Measurements from ENCODE around the gene CAB39L.
A peak's percentile ranks its signal among the peaks of the same experiment; 100 is the strongest.

Gene CAB39L

DNA sequence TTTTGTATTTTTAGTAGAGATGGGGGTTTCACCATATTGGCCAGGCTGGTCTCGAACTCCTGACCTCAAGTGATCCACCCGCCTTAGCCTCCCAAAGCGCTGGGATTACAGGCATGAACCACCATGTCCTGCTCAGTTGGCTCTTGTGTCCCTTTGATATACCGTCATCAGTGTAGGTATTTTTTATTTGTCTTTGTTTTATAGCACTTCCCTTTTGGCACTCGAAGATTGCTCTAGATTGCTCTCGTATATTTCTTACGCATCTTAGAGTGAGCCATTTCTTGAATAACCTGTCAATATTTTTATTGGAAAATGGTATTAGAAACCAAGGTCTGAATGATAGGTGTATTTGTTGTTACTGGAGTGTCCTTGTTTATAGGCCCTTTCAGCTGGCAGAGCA, 9.6 kb upstream of the CAB39L start:
- TF ChIP-seq, protein P1, sequence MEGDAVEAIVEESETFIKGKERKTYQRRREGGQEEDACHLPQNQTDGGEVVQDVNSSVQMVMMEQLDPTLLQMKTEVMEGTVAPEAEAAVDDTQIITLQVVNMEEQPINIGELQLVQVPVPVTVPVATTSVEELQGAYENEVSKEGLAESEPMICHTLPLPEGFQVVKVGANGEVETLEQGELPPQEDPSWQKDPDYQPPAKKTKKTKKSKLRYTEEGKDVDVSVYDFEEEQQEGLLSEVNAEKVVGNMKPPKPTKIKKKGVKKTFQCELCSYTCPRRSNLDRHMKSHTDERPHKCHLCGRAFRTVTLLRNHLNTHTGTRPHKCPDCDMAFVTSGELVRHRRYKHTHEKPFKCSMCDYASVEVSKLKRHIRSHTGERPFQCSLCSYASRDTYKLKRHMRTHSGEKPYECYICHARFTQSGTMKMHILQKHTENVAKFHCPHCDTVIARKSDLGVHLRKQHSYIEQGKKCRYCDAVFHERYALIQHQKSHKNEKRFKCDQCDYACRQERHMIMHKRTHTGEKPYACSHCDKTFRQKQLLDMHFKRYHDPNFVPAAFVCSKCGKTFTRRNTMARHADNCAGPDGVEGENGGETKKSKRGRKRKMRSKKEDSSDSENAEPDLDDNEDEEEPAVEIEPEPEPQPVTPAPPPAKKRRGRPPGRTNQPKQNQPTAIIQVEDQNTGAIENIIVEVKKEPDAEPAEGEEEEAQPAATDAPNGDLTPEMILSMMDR (IDR thresholded peaks at IDR 0.05; ENCODE audit: low read depth, low read length): no peak
- H3K4me3 ChIP-seq (ENCODE audit: low read depth, low read length): no peak overlapping the region

DNA sequence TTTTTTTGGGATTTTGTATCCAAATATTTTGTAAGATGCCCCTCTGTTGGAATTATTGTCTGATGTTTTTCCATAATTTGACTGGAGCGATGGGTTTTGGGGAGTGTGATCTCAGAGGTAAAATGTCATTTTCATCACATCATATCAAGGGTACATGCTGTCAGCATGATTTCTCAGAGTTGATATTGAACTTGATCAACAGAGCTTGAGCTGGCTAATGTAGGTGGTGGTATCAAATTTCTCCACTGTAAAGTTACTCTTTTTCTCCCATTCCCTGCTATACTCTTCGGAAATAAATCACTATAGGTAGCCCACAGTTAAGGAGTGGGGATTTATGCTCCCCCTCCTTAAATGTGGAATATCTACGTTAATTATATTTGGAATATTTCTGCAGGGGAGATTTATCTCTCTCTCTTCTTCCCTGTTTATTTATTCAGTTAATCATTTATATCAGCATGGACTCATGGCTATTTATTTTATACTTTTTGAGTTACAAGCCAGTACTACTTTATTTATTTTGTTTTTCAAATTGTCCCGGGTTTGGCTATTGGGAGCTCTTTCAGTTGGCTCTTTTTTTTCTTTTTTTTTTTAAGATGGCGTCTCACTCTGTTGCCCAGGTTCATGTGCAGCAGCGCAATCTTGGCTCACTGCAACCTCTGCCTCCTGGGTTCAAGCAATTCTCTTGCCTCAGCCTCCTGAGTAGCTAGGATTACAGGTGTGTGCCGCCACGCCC, 9.0 kb upstream of the CAB39L start:
- TF ChIP-seq, protein P1 (IDR thresholded peaks at IDR 0.05; ENCODE audit: low read depth, low read length): no peak
- no peak overlapping the region for H3K4me3 ChIP-seq (ENCODE audit: low read depth, low read length)

DNA sequence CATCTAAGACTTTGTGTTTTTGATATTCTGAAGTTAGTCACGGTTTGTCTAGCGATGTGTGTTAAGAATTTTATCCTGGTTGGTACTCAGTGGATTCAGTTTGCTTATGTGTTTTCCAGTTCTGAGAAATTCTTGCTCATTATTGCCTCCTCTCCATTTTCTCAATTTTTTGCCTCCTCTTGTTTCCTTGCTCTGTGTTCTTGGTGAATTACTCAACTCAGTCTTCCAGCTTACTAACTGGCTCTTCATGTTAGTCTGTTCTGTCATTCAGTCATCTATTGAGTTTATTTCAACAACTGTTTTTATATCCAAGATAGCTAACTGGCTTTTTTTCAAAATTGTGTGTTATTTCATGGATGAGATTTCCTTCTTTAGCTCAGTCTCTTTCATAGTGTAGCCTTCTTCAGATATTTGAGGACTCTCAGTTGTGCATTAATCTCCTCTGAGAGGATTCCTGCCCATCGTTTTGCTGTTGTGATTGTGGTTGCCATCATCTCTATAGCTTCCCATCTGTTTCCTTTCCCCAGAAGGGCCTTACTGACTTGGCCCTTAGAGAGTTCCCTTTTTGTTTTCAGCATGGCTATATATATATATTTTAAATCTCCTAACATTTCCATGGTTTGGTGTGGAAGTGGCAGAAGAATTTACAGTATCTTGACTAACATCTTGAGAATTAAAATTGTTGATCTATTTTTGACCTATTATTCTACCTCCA, 6.4 kb upstream of the CAB39L start:
- no peak overlapping the region for H3K4me3 ChIP-seq (ENCODE audit: low read depth, low read length)
- TF ChIP-seq, protein P1 (IDR thresholded peaks at IDR 0.05; ENCODE audit: low read depth, low read length): no peak

DNA sequence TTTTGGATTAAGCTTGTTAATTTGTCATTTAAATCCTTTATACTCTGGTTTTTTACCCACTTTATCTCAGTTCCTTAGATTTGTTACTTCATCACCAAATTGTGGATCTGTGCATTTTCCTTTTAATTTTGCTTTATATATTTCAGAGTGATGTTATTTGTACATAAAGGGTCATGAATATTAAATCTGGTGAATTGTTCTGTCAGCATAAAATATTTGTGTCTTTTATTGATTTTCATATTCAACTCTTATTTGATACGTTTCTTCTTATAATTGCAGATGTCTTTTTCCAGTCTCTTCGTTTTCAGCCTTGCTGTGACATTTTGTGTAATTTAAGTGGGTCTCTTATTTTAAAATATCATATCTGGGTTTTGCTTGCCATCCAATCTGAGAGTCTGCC, 4.9 kb upstream of the CAB39L start:
- TF ChIP-seq, protein P1 (IDR thresholded peaks at IDR 0.05; ENCODE audit: low read depth, low read length): no peak
- no peak overlapping the region; the same call in 1 of the 2 replicates for H3K4me3 ChIP-seq (ENCODE audit: low read depth, low read length)

DNA sequence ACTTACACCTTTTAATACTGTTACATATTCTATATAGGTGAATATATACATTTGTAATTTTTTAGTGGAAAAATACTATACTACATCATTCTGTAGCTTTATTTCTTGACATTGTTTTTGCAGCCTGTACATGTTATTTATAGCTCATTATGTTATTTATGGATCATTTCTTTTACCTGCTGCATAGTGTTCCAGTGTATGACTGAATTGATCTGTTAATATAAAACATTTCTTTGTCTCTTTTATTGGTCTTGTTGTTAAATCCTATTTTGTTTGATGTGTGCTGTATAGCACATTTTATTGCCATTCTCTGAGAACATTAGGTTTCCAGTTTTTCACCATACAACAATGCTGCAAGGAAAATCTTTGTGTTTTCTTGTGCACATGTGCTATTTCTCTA, 2.6 kb upstream of the CAB39L start:
- H3K4me3 ChIP-seq (ENCODE audit: low read depth, low read length): no peak overlapping the region
- TF ChIP-seq, protein P1 (IDR thresholded peaks at IDR 0.05; ENCODE audit: low read depth, low read length): no peak

DNA sequence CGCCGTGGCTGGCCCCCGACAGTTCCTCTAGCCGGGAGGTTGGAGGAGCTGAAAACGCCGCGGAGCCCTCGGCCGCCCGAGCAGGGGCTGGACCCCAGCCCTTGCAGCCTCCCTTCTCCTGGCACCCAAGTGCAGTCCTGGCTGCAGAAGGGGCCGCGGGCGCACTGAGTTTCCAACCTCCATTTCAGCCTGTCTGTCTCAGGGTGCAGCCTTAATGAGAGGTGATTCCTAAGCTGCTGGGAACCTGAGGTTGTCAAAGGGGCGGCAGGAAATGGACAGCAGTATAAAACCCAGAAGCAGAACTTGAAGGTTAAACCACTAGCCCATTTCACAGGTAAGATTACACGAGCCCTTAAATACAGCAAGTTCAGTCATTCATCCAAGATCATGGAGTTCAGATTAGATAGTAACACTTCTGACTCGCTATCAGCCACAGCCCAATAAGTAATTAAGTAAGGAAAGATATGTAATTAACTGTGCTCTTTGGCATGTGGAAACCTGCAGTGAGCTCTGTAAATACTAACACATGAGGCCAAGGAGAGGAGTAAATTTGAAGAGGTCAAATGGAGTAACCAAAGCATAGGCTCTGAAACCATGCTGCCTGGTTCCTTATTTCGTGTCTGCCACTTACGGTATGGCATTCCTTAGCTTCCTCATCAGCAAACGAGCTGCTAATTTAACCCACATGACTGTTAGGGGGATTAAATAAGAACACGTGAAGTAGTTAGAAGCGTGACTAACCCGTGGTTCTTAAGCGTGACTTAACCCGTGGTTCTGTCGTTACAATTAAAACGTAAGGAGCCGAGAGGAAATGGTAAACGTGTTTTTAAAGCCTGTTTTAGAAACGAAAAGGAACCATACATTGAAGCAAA, 896 bp upstream of the CAB39L start:
- TF ChIP-seq, protein P1 (IDR thresholded peaks at IDR 0.05; ENCODE audit: low read depth, low read length): no peak

More for the DNA sequence above, 896 bp upstream of the CAB39L start:
- peak overlapping the region; percentile 90 for H3K4me3 ChIP-seq (ENCODE audit: low read depth, low read length)

Measured in WI38 (cell line).